Cardiac fibroblast (primary cell): ENCODE data around the gene CHCHD6.
A peak's percentile ranks its signal among the peaks of the same experiment; 100 is the strongest.

Source experiments
- DNase-seq, 2 donors: peaks; one replicate each; pipeline versions ENCODE4 v3.0.0 to v3.0.0-alpha.2; 2010; ENCODE audit warnings: low read depth in 2 of 2
- H3K4me3 ChIP-seq, 2 donors: replicated peaks in 1 of 2; 1 replicate in 1 of 2; 2 replicates in 1 of 2; pipeline ENCODE4 v1.5.1; 2011; ENCODE audit warnings: low read depth in 2 of 2, low read length in 2 of 2, mild to moderate bottlenecking in 2 of 2, moderate library complexity in 1 of 2
- TF ChIP-seq, protein P1 (sequence below): IDR thresholded peaks from one replicate; pipeline ENCODE4 v1.5.1; 2011; ENCODE audit warnings: low read depth, mild to moderate bottlenecking, low read length, inconsistent platforms

CHCHD6 gene

DNA sequence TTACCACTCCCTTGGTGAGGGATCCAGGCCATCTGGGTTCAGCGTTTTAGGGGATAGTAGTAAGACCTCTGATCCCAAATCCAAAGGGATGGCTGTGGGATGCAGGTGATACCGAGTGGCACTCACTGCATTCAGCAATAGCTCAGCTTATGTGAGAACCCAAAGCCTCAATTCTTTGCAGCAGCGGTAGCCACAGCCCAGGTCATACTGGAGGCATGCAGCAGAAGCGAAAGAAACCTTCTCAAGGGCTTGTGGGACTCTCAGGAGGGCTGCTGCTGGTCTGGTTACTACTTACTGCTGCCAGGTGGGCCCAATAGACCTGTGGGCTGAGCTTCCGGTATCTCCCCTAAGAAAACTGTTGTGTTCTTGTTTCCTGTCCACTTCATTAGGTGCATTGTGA, 38.0 kb downstream of the CHCHD6 start:
- no peak for DNase-seq
- TF ChIP-seq, protein P1, sequence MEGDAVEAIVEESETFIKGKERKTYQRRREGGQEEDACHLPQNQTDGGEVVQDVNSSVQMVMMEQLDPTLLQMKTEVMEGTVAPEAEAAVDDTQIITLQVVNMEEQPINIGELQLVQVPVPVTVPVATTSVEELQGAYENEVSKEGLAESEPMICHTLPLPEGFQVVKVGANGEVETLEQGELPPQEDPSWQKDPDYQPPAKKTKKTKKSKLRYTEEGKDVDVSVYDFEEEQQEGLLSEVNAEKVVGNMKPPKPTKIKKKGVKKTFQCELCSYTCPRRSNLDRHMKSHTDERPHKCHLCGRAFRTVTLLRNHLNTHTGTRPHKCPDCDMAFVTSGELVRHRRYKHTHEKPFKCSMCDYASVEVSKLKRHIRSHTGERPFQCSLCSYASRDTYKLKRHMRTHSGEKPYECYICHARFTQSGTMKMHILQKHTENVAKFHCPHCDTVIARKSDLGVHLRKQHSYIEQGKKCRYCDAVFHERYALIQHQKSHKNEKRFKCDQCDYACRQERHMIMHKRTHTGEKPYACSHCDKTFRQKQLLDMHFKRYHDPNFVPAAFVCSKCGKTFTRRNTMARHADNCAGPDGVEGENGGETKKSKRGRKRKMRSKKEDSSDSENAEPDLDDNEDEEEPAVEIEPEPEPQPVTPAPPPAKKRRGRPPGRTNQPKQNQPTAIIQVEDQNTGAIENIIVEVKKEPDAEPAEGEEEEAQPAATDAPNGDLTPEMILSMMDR, result no peak
- no peak overlapping the region for H3K4me3 ChIP-seq

DNA sequence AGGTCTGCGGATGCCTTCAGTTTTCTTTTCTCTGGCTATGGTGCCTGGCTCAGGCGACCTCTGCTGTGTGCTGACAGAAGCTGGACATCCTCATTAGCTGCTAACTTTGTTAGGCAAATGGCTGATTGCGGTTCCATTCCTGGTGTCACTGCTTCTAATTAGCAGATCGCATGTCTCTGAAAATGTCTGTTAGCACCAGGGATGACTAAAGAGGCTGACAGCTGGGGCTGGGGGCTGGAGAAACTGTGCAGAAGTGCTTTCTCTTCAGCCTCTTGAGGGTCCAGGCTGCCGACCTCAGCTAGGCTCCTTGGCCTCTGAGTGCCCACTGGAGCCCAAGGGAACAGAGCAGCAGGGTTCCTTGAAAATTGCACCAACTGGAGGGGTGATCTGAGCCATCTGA, 39.3 kb downstream of the CHCHD6 start:
- DNase-seq, result no peak
- no peak overlapping the region for H3K4me3 ChIP-seq
- TF ChIP-seq, protein P1, result no peak

DNA sequence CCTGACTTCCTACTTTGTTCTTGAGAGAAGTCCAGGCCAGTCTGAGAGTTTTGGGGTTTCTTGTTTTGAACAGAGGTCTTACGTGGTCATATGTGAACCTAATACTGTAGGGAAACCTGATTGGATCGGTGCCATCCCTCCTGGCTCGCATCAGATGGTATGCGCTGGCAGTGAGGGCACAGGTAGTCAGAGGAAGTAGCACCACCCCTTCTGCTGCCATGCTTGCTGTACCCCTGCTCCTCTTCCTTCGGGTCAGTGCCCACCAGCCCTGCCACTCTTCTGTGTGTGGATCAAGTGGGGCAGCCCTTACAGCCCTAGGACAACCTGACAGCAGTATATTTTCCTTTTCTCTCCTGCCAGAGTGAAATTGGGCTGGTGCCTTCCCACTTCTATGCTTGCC, 39.7 kb downstream of the CHCHD6 start:
- H3K4me3 ChIP-seq, result no peak overlapping the region
- TF ChIP-seq, protein P1, result no peak
- no peak for DNase-seq

- peak in 1 of 2 donors; percentile 30 for DNase-seq
- TF ChIP-seq, protein P1, result no peak
- H3K4me3 ChIP-seq, result no peak overlapping the region
These were observed 41.8 kb downstream of the CHCHD6 start for GRCh38 chr3:126745760-126746394.

GRCh38 chr3:126746395-126747177, 42.5 kb downstream of the CHCHD6 start:
- peak; percentile 68 to 76 for DNase-seq
- H3K4me3 ChIP-seq, result no peak overlapping the region
- TF ChIP-seq, protein P1, result peak; percentile 12

- no peak overlapping the region for H3K4me3 ChIP-seq
- DNase-seq, result no peak
- TF ChIP-seq, protein P1, result no peak
These were observed 43.7 kb downstream of the CHCHD6 start for GRCh38 chr3:126747768-126748167.
